Neural cell (in vitro differentiated cells): ENCODE results near the gene RAE1. TPM values are rescaled to one million over a fixed set of nuclear protein-coding genes. Genes with fewer than 3 reads are reported as not detected.

Experiments used
- H2AFZ ChIP-seq: fragments of 200-600, 300-800 bp; sonication (generic), shearing (Covaris generic); 2 replicates; pipeline ENCODE4 v1.6.0; 2014; ENCODE audit warnings: low read depth, mild to moderate bottlenecking, antibody characterized with exemption, low read length, moderate library complexity
- H3F3A ChIP-seq: fragments of 200-600 bp; shearing (Covaris generic); 2 replicates; pipeline ENCODE4 v1.6.1; 2016; ENCODE audit warnings: mild to moderate bottlenecking, moderate library complexity, mixed read lengths, antibody characterized with exemption, low read length; ENCODE audit not compliant: insufficient read depth, poor library complexity, severe bottlenecking
- H3K27ac ChIP-seq: fragments of 200-600, 300-800 bp; sonication (generic), shearing (Covaris generic); 2 replicates; pipeline ENCODE4 v1.5.1; 2014; ENCODE audit warnings: mild to moderate bottlenecking, low read length, moderate library complexity
- H3K27me3 ChIP-seq: fragments of 300-800, 200-600 bp; sonication (generic), shearing (Covaris generic); 2 replicates; pipeline ENCODE4 v1.6.0; 2014; ENCODE audit warnings: mild to moderate bottlenecking, low read depth, low read length, moderate library complexity; ENCODE audit not compliant: insufficient read depth
- H3K36me3 ChIP-seq: fragments of 300-800, 200-600 bp; sonication (generic), shearing (Covaris generic); 2 replicates; pipeline ENCODE4 v1.5.1; 2014; ENCODE audit warnings: mild to moderate bottlenecking, antibody characterized with exemption, low read length, moderate library complexity; ENCODE audit not compliant: insufficient read depth
- H3K4me2 ChIP-seq: fragments of 300-800, 200-600 bp; sonication (generic), shearing (Covaris generic); 2 replicates; pipeline ENCODE4 v1.6.0; 2014; ENCODE audit warnings: mild to moderate bottlenecking, low read length
- H3K4me3 ChIP-seq: fragments of 300-800, 200-600 bp; sonication (generic), shearing (Covaris generic); 2 replicates; pipeline ENCODE4 v1.5.1; 2014; ENCODE audit warnings: mild to moderate bottlenecking, low read length, moderate library complexity
- H3K79me2 ChIP-seq: fragments of 200-600 bp; shearing (Covaris generic); replicated peaks from 2 replicates; pipeline ENCODE4 v1.6.0; 2014; ENCODE audit warnings: mild to moderate bottlenecking, low read length, moderate library complexity; ENCODE audit not compliant: insufficient read depth
- H3K9ac ChIP-seq: fragments of 300-800, 200-600 bp; sonication (generic), shearing (Covaris generic); 2 replicates; pipeline ENCODE4 v1.6.1; 2016; ENCODE audit warnings: mild to moderate bottlenecking, low read length, mixed read lengths
- H3K9me2 ChIP-seq: fragments of 200-600 bp; shearing (Covaris generic); 2 replicates; pipeline ENCODE4 v1.6.1; 2016; ENCODE audit warnings: mild to moderate bottlenecking, low read length, mixed read lengths; ENCODE audit not compliant: insufficient read depth
- H3K9me3 ChIP-seq: fragments of 200-600, 300-800 bp; sonication (generic), shearing (Covaris generic); 2 replicates; pipeline ENCODE4 v1.6.1; 2016; ENCODE audit warnings: mild to moderate bottlenecking, mixed run types, low read length, moderate library complexity, mixed read lengths
- H4K20me1 ChIP-seq: fragments of 200-600 bp; shearing (Covaris generic); 2 replicates; pipeline ENCODE4 v1.6.1; 2016; ENCODE audit warnings: mild to moderate bottlenecking, mixed run types; ENCODE audit not compliant: insufficient read depth
- EP300 ChIP-seq: fragments of 450-650 bp; conservative IDR thresholded peaks from 2 replicates; pipeline ENCODE4 v1.6.1; 2014; ENCODE audit warnings: antibody characterized with exemption, mild to moderate bottlenecking, moderate library complexity; ENCODE audit not compliant: poor library complexity, severe bottlenecking
- EZH2 ChIP-seq: fragments of 200-600, 300-800 bp; shearing (Covaris generic), sonication (generic); IDR thresholded peaks from 2 replicates; pipeline ENCODE4 v1.6.1; 2014; ENCODE audit warnings: antibody characterized with exemption, low read length, borderline replicate concordance, mild to moderate bottlenecking; ENCODE audit not compliant: insufficient read depth, poor library complexity, severe bottlenecking
- MXI1 ChIP-seq: fragments of 450-650 bp; conservative IDR thresholded peaks from 2 replicates; pipeline ENCODE4 v1.6.1; 2014; ENCODE audit warnings: antibody characterized with exemption, mild to moderate bottlenecking; ENCODE audit not compliant: poor library complexity, severe bottlenecking
- POLR2AphosphoS5 ChIP-seq: IDR thresholded peaks from 2 replicates; pipeline ENCODE4 v1.6.1; 2012
- RAD21 ChIP-seq: fragments of 450-650 bp; conservative IDR thresholded peaks from 2 replicates; pipeline ENCODE4 v1.6.1; 2014; ENCODE audit warnings: antibody characterized with exemption, mild to moderate bottlenecking, moderate library complexity
- SMC3 ChIP-seq: fragments of 450-650 bp; conservative IDR thresholded peaks from 2 replicates; pipeline ENCODE4 v1.6.1; 2014; ENCODE audit warnings: antibody characterized with exemption, mild to moderate bottlenecking, moderate library complexity; ENCODE audit not compliant: poor library complexity
- TAF1 ChIP-seq: IDR thresholded peaks from 2 replicates; pipeline ENCODE4 v1.6.1; 2012; ENCODE audit warnings: low read depth
- polyA plus RNA-seq: library from polyadenylated mRNA; depleted of rRNA; stranded (reverse); fragments of >200 nt; gene quantifications from 2 replicates; pipeline ENCODE4 v1.2.3, GENCODE V29; 2014
- TF ChIP-seq, protein P1 (sequence below): IDR thresholded peaks from 2 replicates; pipeline ENCODE4 v1.6.1; 2012; ENCODE audit warnings: borderline replicate concordance
- TF ChIP-seq, protein P2 (sequence below): fragments of 450-650 bp; IDR thresholded peaks from 2 replicates; pipeline ENCODE4 v1.5.1; 2014; ENCODE audit warnings: antibody characterized with exemption, mild to moderate bottlenecking, moderate library complexity; ENCODE audit not compliant: poor library complexity, severe bottlenecking

Gene RAE1
- polyA plus RNA-seq, 1 donor from 2014 or later: 134 TPM

DNA sequence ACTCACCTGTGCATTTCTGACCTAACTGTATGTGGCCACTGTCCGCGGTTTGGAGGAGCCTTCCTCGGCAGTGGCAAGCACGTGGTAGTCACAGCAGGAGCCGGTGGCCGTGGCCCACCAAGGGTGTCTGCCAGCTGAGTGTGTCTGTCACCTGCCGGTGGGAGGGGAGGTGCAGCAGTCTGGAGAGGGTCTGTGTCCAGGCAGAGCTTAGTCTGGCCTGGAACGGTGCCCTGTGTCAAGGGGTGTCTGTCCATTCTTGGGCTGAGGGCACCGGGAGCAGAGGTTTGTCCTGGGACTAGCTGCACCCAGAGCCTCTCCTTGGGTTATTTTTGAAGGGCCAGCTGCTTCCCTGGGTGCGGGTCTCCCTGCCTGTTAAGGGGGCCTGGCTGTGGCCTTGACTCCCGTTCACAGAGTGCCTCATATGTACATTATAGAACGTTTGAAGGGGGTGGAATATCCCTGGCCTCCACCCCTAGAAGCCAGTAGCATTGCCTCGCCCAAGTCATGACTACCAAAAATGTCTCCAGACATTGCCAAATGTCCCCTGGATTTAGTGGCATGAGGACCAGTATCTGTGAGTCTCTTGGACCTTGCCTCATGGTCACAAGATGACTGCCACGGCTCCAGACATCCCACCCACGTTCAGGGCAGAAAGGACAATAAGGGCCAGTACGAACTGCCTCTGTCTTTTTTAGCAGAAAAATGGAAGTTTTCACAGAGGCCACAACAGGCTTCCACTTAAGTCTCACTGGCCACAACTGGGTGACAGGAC lies 45.3 kb downstream of the RAE1 start:
- Histone ChIP-seq H3K79me2 (no peaks in the 10 kb centered on the region), H4K20me1 (no peaks in the 10 kb centered on the region), H3K36me3 (no peaks in the 10 kb centered on the region), H3K4me3 (no peak overlapping the region), H3K27ac (no peak overlapping the region), H2AFZ (no peak overlapping the region), H3K4me2 (no peak overlapping the region), H3K9ac (no peak overlapping the region), H3K9me3 (no peaks in the 10 kb centered on the region), H3K27me3 (no peaks in the 10 kb centered on the region), H3F3A (no peaks in the 10 kb centered on the region), H3K9me2 (no peaks in the 10 kb centered on the region)
- TF ChIP-seq, protein P1, sequence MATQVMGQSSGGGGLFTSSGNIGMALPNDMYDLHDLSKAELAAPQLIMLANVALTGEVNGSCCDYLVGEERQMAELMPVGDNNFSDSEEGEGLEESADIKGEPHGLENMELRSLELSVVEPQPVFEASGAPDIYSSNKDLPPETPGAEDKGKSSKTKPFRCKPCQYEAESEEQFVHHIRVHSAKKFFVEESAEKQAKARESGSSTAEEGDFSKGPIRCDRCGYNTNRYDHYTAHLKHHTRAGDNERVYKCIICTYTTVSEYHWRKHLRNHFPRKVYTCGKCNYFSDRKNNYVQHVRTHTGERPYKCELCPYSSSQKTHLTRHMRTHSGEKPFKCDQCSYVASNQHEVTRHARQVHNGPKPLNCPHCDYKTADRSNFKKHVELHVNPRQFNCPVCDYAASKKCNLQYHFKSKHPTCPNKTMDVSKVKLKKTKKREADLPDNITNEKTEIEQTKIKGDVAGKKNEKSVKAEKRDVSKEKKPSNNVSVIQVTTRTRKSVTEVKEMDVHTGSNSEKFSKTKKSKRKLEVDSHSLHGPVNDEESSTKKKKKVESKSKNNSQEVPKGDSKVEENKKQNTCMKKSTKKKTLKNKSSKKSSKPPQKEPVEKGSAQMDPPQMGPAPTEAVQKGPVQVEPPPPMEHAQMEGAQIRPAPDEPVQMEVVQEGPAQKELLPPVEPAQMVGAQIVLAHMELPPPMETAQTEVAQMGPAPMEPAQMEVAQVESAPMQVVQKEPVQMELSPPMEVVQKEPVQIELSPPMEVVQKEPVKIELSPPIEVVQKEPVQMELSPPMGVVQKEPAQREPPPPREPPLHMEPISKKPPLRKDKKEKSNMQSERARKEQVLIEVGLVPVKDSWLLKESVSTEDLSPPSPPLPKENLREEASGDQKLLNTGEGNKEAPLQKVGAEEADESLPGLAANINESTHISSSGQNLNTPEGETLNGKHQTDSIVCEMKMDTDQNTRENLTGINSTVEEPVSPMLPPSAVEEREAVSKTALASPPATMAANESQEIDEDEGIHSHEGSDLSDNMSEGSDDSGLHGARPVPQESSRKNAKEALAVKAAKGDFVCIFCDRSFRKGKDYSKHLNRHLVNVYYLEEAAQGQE: no peak
- TF ChIP-seq TAF1 (no peak), SMC3 (no peak), EP300 (no peak), RAD21 (no peak), POLR2AphosphoS5 (no peak), MXI1 (no peak), EZH2 (no peak)
- TF ChIP-seq, protein P2, sequence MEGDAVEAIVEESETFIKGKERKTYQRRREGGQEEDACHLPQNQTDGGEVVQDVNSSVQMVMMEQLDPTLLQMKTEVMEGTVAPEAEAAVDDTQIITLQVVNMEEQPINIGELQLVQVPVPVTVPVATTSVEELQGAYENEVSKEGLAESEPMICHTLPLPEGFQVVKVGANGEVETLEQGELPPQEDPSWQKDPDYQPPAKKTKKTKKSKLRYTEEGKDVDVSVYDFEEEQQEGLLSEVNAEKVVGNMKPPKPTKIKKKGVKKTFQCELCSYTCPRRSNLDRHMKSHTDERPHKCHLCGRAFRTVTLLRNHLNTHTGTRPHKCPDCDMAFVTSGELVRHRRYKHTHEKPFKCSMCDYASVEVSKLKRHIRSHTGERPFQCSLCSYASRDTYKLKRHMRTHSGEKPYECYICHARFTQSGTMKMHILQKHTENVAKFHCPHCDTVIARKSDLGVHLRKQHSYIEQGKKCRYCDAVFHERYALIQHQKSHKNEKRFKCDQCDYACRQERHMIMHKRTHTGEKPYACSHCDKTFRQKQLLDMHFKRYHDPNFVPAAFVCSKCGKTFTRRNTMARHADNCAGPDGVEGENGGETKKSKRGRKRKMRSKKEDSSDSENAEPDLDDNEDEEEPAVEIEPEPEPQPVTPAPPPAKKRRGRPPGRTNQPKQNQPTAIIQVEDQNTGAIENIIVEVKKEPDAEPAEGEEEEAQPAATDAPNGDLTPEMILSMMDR: no peak

DNA sequence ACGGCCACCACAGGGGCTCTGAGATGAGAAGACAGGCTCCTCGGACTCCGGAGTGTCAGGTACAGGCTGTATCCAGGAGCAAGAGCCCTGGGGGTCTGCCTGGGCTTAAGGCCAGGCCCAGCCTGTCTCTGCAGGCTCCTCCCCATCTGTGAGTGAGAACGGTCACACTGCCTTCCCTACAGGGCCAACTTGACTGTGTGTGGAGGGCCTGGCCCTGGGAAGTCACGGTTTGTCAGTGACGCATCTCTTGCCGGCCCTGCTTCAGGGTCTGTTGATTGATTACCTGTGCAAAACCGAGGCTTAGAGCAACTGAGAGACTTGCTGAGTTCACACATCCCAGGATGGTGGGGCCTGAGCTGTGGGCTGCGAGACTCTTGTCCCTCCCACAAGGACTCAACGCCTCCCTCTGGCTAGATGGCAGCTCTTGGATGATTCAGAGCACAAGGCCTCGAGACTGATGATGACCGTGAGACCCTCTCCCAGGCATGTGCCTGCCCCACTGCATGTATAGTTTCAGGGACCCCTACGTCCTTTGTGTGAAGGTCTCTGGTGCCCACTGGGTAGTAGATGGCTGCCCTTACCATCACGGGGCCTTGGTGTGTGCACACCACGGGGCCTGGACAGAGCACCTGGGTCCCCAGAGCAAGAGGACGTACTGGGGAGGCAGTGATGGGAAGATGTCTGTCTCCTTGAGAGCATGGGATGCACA lies 46.1 kb downstream of the RAE1 start:
- H3K9me3 ChIP-seq: no peaks in the 10 kb centered on the region
- no peak overlapping the region for H3K4me3 ChIP-seq
- H3K79me2 ChIP-seq: no peaks in the 10 kb centered on the region
- no peaks in the 10 kb centered on the region for H3K36me3 ChIP-seq
- H3K27me3 ChIP-seq: no peaks in the 10 kb centered on the region
- H2AFZ ChIP-seq: no peak overlapping the region
- H4K20me1 ChIP-seq: no peaks in the 10 kb centered on the region
- no peak overlapping the region for H3K9ac ChIP-seq
- no peaks in the 10 kb centered on the region for H3K9me2 ChIP-seq
- H3K27ac ChIP-seq: no peak overlapping the region
- TF ChIP-seq POLR2AphosphoS5 (no peak), EZH2 (no peak), MXI1 (no peak), EP300 (no peak), RAD21 (no peak), TAF1 (no peak), SMC3 (no peak)
- TF ChIP-seq, protein P1: no peak
- TF ChIP-seq, protein P2: no peak
- H3K4me2 ChIP-seq: no peak overlapping the region
- H3F3A ChIP-seq: no peaks in the 10 kb centered on the region
